GM12878 (cell line): ENCODE results near the gene ST3GAL5. TPM values are rescaled to one million over a fixed set of nuclear protein-coding genes. Genes with fewer than 3 reads are reported as not detected.

Experiments used
- ATAC-seq: fragments of 200-7000 bp; cut with Tn5 transposase; 3 replicates; pipeline ENCODE4 v1.9.1; 2020; ENCODE audit warnings: mild to moderate bottlenecking, moderate library complexity
- BruUV-seq: library from RNA; stranded (reverse); fragments of 400-500 nt; replicated peaks from 2 replicates; lab custom pipeline; 2021; lab: Mats Ljungman, UMichigan
- CTCF ChIA-PET: fragments of 300-600 bp; sonication (Branson Sonifier 250); formaldehyde crosslinking; extraction: SDS; loops from one replicate; lab custom pipeline; 2021; ENCODE audit warnings: inconsistent platforms; lab: Yijun Ruan, JAX
- POLR2A ChIA-PET: fragments of 350-600 bp; formaldehyde crosslinking; extraction: SDS; loops from one replicate; lab custom pipeline; 2021; ENCODE audit warnings: inconsistent platforms; lab: Charles Lee
- RAD21 ChIA-PET: fragments of 300-600 bp; sonication (Branson Sonifier 250); formaldehyde crosslinking; loops from one replicate; lab custom pipeline; 2023; ENCODE audit warnings: antibody characterized with exemption; ENCODE audit not compliant: unreplicated experiment; lab: Charles Lee
- SMC1A ChIA-PET: fragments of 300-600 bp; sonication (Branson Sonifier 250); formaldehyde crosslinking; loops from one replicate; lab custom pipeline; 2023; ENCODE audit not compliant: unreplicated experiment, uncharacterized antibody; lab: Charles Lee
- DNase-seq: peaks from one replicate; pipeline ENCODE4 v3.0.0-alpha.2; 2011; ENCODE audit warnings: low read depth, low spot score
- FAIRE-seq: peaks from 3 replicates; lab custom pipeline; 2011; peaks lifted over from hg19 to GRCh38; lab: Jason Lieb, UNC
- H2AFZ ChIP-seq: 2 replicates; pipeline ENCODE4 v1.6.0; 2011; ENCODE audit warnings: low read depth, low read length, control low read depth; ENCODE audit not compliant: control insufficient read depth
- H3K27ac ChIP-seq: 2 replicates; pipeline ENCODE4 v1.5.1; 2011; ENCODE audit warnings: control low read depth; ENCODE audit not compliant: control insufficient read depth, insufficient read depth
- H3K27me3 ChIP-seq, 2 experiments: replicated peaks in 1 of 2; 2 replicates each; pipeline versions ENCODE4 v1.6.0 to v1.6.1; 2011; ENCODE audit warnings: low read length in 1 of 2; ENCODE audit not compliant: control insufficient read depth in 2 of 2, insufficient read depth in 2 of 2
- H3K36me3 ChIP-seq, 2 experiments: 2 replicates each; pipeline ENCODE4 v1.5.1; 2011; ENCODE audit warnings: low read length in 1 of 2; ENCODE audit not compliant: control insufficient read depth in 2 of 2, insufficient read depth in 2 of 2
- H3K4me1 ChIP-seq: 2 replicates; pipeline ENCODE4 v1.6.1; 2011; ENCODE audit warnings: mild to moderate bottlenecking, low read length, moderate library complexity, mixed read lengths; ENCODE audit not compliant: control insufficient read depth, insufficient read depth
- H3K4me2 ChIP-seq: 2 replicates; pipeline ENCODE4 v1.6.0; 2011; ENCODE audit warnings: control low read depth; ENCODE audit not compliant: control insufficient read depth, insufficient read depth
- H3K4me3 ChIP-seq: fragments of 200-600 bp; sonication (generic); 2 replicates; pipeline ENCODE4 v1.5.1; 2016
- H3K79me2 ChIP-seq: 2 replicates; pipeline ENCODE4 v1.6.0; 2011; ENCODE audit warnings: low read length; ENCODE audit not compliant: control insufficient read depth, insufficient read depth
- H3K9ac ChIP-seq: 2 replicates; pipeline ENCODE4 v1.8.0; 2011; ENCODE audit warnings: low read length, control low read depth, mixed read lengths; ENCODE audit not compliant: control insufficient read depth, insufficient read depth
- H3K9me3 ChIP-seq: replicated peaks from 3 replicates; pipeline ENCODE4 v1.5.1; 2011; ENCODE audit warnings: mild to moderate bottlenecking, low read length; ENCODE audit not compliant: control insufficient read depth, insufficient read depth
- H4K20me1 ChIP-seq: 2 replicates; pipeline ENCODE4 v1.6.0; 2011; ENCODE audit not compliant: control insufficient read depth, insufficient read depth
- CREB1 ChIP-seq: IDR thresholded peaks from 2 replicates; pipeline ENCODE4 v1.6.1; 2012; ENCODE audit warnings: low read depth, mild to moderate bottlenecking, inconsistent platforms
- ESRRA ChIP-seq: IDR thresholded peaks from 2 replicates; pipeline ENCODE4 v1.6.1; 2012; ENCODE audit warnings: mild to moderate bottlenecking, low read length, improper control_type of control experiment
- FOS ChIP-seq: IDR thresholded peaks from 3 replicates; pipeline ENCODE4 v1.6.1; 2011; ENCODE audit warnings: borderline replicate concordance; ENCODE audit not compliant: insufficient read length; ENCODE audit errors: extremely low read depth
- FOXM1 ChIP-seq: IDR thresholded peaks from 2 replicates; pipeline ENCODE4 v1.6.1; 2012; ENCODE audit warnings: low read depth, mild to moderate bottlenecking, inconsistent platforms, low read length, moderate library complexity
- NKRF ChIP-seq: fragments of 450-650 bp; conservative IDR thresholded peaks from 2 replicates; pipeline ENCODE4 v1.6.1; 2017; ENCODE audit warnings: mild to moderate bottlenecking, moderate library complexity
- PBX3 ChIP-seq: IDR thresholded peaks from 2 replicates; pipeline ENCODE4 v1.6.1; 2011; ENCODE audit warnings: mild to moderate bottlenecking, low read depth, low read length, moderate library complexity; ENCODE audit not compliant: insufficient replicate concordance
- RELA ChIP-seq: fragments of 450-650 bp; IDR thresholded peaks from 2 replicates; pipeline ENCODE4 v1.8.0; 2014; ENCODE audit warnings: borderline replicate concordance; ENCODE audit not compliant: partially characterized antibody
- REST ChIP-seq: IDR thresholded peaks from 2 replicates; pipeline ENCODE4 v1.6.1; 2012; ENCODE audit warnings: mild to moderate bottlenecking, low read depth, low read length
- SREBF1 ChIP-seq: IDR thresholded peaks from 2 replicates; pipeline ENCODE4 v1.6.1; 2012; ENCODE audit warnings: mild to moderate bottlenecking, low read length
- SUZ12 ChIP-seq: fragments of 200-600 bp; sonication (generic); IDR thresholded peaks from one replicate; pipeline ENCODE4 v1.6.1; 2018; ENCODE audit warnings: antibody characterized with exemption, mild to moderate bottlenecking; ENCODE audit not compliant: unreplicated experiment
- ZBTB11 ChIP-seq: fragments of 450-650 bp; formaldehyde crosslinking; IDR thresholded peaks from 2 replicates; pipeline ENCODE4 v1.5.0; 2022; ENCODE audit warnings: mild to moderate bottlenecking, missing genetic modification characterization
- ZNF384 ChIP-seq: IDR thresholded peaks from 2 replicates; pipeline ENCODE4 v1.6.1; 2012; ENCODE audit warnings: low read depth, mild to moderate bottlenecking, low read length, improper control_type of control experiment, borderline replicate concordance
- WGBS: methylation state at CpG from one replicate; pipeline ENCODE4 v1.1.6; 2016; ENCODE audit warnings: low lambda C conversion rate; ENCODE audit not compliant: insufficient replicate concordance, insufficient coverage; ENCODE audit errors: missing lambda C conversion rate; 5-methylcytosine and 5-hydroxymethylcytosine counted together
- in situ Hi-C: fragments of 300-500 bp; cut with MboI; formaldehyde crosslinking; loops from 9 replicates; pipeline ENCODE4 v1.14.3; 2018; ENCODE audit warnings: mixed read lengths
- intact Hi-C: fragments of 100-400 bp; cut with micrococcal nuclease; formaldehyde crosslinking; loops from one replicate; pipeline ENCODE4 v1.14.2; 2022; ENCODE audit not compliant: unreplicated experiment
- polyA plus RNA-seq, 11 experiments: library from polyadenylated mRNA; depleted of rRNA in 4 of 11; unstranded in 6 of 11; stranded (reverse) in 5 of 11; fragments of >200 nt; fragmentation: Nextera tagmentation in 4 of 11; fragmentation: Illumina TruSeq in 1 of 11; extraction: Ambion mirVana in 4 of 11; extraction: Trizol in 1 of 11; gene quantifications; 1 replicate in 1 of 11; 2 replicates in 10 of 11; pipeline versions ENCODE4 v1.2.1 to v1.2.3, GENCODE V29; 2011 to 2016; ENCODE audit warnings: inconsistent platforms in 2 of 11, missing spikeins in 2 of 11, low read depth in 1 of 11
- total RNA-seq, 4 experiments: library from RNA; depleted of rRNA in 3 of 4; stranded (reverse); fragments of >200 nt in 3 of 4; fragmentation: Illumina TruSeq in 1 of 4; extraction: Trizol in 1 of 4; gene quantifications; 2 replicates each; pipeline versions ENCODE4 v1.2.1 to v1.2.3, GENCODE V29; 2013 to 2021

The ST3GAL5 gene
- total and polyA plus RNA-seq, 10 of the 15 experiments (the other 5 are each of a cell fraction or from before 2014, with no cell fraction given): 5.2 to 60.9 (median 10.2) TPM

GRCh38 chr2:85828725-85829124 lies 60.1 kb downstream of the ST3GAL5 start:
- Histone ChIP-seq H3K4me2 (no peak overlapping the region), H3K79me2 (no peaks in the 10 kb centered on the region), H3K27me3 (no peaks in the 10 kb centered on the region; a peak in 1 of 4 replicates), H3K27ac (no peak overlapping the region), H3K4me1 (no peaks in the 10 kb centered on the region)
- ChIA-PET CTCF (interaction anchor here (0.6 to 18.4 kb wide), 10 partner anchors 11 to 251 kb away, joined by 3 to 458 read pairs (median 22); partner anchors contain the start of gene ST3GAL5), POLR2A (interaction anchor here (0.8 to 1.0 kb wide), 2 partner anchors 61 to 165 kb away, joined by 3 read pairs; partner anchors contain the start of gene ST3GAL5)
- FAIRE-seq: no peak
- intact Hi-C loops: no loop called here
- WGBS: 80% methylated on average over 7 of the region's 7 CpGs
- TF ChIP-seq ZBTB11 (CRISPR knock-in tag) (no peak), PBX3 (no peak), CREB1 (no peak), ZNF384 (no peak), NKRF (no peak), SREBF1 (no peak), FOXM1 (no peak), REST (no peak), SUZ12 (no peak), FOS (no peak), ESRRA (no peak), RELA (no peak)
- TF ChIP-seq, all 136 proteins: peak for 0
- in situ Hi-C loops: loop anchor here (5.0 kb wide), 2 partner anchors 59 to 249 kb away; partner anchors contain the start of gene ST3GAL5
- no TSS peak for BruUV-seq
- ChIA-PET RAD21 (interaction anchor here (1.2 to 10.5 kb wide), 8 partner anchors 50 to 250 kb away, joined by 3 to 259 read pairs (median 16); partner anchors contain the start of gene ST3GAL5), SMC1A (interaction anchor here (1.0 to 14.7 kb wide), 8 partner anchors 22 to 251 kb away, joined by 3 to 286 read pairs (median 52); partner anchors contain the start of gene ST3GAL5)
- H3K9ac ChIP-seq: no peak overlapping the region
- H3K4me3 ChIP-seq: no peak overlapping the region
- H2AFZ ChIP-seq: no peak overlapping the region
- ATAC-seq (no peak), DNase-seq (no peak)
- no peaks in the 10 kb centered on the region for H3K36me3 ChIP-seq
- H4K20me1 ChIP-seq: no peaks in the 10 kb centered on the region
- peaks cover 2% of the 10 kb centered on the region; the same call in 1 of the 3 replicates for H3K9me3 ChIP-seq
